ENCODE data around the gene TBL1XR1.

- TF ChIP-seq EP300 (IDR thresholded peaks at IDR 0.05; ENCODE audit: borderline replicate concordance) = peak; percentile 90
- TF ChIP-seq NFIC (IDR thresholded peaks at IDR 0.05) = peak; percentile 38; the same call in 1 of the 2 replicates
- peak; percentile 54 for TF ChIP-seq MAX (IDR thresholded peaks at IDR 0.05)
- no peak for TF ChIP-seq USF1 (IDR thresholded peaks at IDR 0.05)
- TF ChIP-seq ZBTB7A (IDR thresholded peaks at IDR 0.05; ENCODE audit: low read depth) = no peak
- TF ChIP-seq RAD21 (IDR thresholded peaks at IDR 0.05; ENCODE audit: low read depth) = peak; percentile 48
- TF ChIP-seq CEBPB (IDR thresholded peaks at IDR 0.05) = no peak
- TF ChIP-seq CREB1 (IDR thresholded peaks at IDR 0.05; ENCODE audit: low read depth) = no peak
- no peak; the same call in none of the 2 replicates for TF ChIP-seq TCF12 (IDR thresholded peaks at IDR 0.05; ENCODE audit: low read depth)
- no peak for TF ChIP-seq REST (IDR thresholded peaks at IDR 0.05; ENCODE audit: low read depth)
- peak; percentile 60 for TF ChIP-seq EGR1 (IDR thresholded peaks at IDR 0.05)
These were observed at the start of gene TBL1XR1 for GRCh38 chr3:177197041-177197726.

All from Ishikawa (cell line).